HG02852 (cell line): ENCODE measurements around the gene BEND6.
A peak's percentile ranks its signal among the peaks of the same experiment; 100 is the strongest.
"Not testable (repeated sequence)": the region's sequence is repeated elsewhere in the genome, so short reads cannot be mapped to it uniquely, and the experiment has no call there.

Experiments used
- ATAC-seq: cut with Tn5 transposase; IDR thresholded peaks from one replicate; pipeline ENCODE4 v1.9.1; 2021; ENCODE audit warnings: mild to moderate bottlenecking, moderate library complexity; ENCODE audit not compliant: unreplicated experiment

Gene BEND6

GRCh38 chr6:56977192-56977591, 22.3 kb downstream of the BEND6 start:
- no peak for ATAC-seq

DNA sequence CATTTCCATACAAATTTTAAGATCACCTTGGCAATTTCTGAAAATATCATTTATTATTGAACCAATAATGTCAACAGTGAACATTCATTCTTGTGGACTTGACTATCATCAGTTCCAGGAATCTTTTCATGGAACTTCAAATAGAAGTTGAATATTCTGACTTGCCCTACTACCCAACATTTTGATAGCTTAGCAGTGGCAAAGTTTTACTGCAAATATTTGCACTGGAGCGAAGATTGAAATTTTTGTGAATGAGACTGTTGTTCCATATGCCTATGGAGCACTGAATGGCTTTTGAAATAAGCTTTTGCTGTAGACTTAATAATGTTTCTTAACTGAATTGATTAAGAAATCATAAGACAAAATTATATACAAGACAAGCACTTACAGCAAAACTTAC, 23.6 kb downstream of the BEND6 start:
- no peak for ATAC-seq

DNA sequence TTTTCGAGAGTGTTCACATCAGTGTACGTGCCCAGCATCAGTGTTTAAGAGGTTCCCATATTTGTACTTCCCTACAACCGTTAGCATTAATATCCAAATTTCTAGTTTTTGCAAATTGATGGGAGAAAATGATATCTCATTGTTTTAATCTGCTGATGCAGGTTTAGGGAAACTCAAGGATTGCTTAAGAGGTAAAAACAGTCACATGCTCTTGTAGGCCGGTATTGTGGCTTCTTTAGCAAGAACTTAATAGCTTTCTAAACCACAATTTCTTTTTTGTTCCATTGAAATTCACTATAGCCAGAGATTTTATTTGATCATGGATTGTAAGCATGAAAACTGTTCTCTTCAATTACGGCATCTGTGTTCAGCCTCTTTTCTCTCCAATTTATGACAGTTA, 29.5 kb downstream of the BEND6 start:
- no peak for ATAC-seq

- ATAC-seq = no peak
Measured at GRCh38 chr6:56984884-56985283, 30.0 kb downstream of the BEND6 start.

DNA sequence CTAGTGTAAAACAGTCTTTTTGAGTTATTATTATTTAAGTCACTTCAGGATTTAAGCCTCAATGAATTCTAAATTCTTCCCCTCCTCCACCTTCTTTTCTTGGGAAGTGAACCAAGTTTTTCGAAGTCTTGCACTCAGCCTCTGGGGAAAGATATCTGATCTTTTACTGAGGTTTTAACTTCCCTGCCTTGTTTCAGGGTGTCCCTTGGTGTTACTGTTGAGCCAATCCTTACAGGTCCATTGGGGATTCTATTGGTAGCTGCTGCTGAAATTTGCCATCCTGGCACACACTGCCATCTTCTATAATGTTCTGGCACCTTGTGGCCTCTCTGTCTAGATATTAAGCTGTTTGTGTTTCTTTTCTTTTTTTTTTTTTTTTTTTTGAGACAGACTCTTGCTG, 31.7 kb downstream of the BEND6 start:
- no peak for ATAC-seq

GRCh38 chr6:56988145-56988544, 33.2 kb downstream of the BEND6 start:
- no peak for ATAC-seq

GRCh38 chr6:56992036-56992435, 37.1 kb downstream of the BEND6 start:
- ATAC-seq = no peak

- ATAC-seq = no peak
Measured at GRCh38 chr6:56992703-56993102, 37.8 kb downstream of the BEND6 start.

GRCh38 chr6:56995347-56995902, 40.5 kb downstream of the BEND6 start:
- no peak for ATAC-seq

GRCh38 chr6:56996401-56996800, 41.5 kb downstream of the BEND6 start:
- ATAC-seq = no peak

DNA sequence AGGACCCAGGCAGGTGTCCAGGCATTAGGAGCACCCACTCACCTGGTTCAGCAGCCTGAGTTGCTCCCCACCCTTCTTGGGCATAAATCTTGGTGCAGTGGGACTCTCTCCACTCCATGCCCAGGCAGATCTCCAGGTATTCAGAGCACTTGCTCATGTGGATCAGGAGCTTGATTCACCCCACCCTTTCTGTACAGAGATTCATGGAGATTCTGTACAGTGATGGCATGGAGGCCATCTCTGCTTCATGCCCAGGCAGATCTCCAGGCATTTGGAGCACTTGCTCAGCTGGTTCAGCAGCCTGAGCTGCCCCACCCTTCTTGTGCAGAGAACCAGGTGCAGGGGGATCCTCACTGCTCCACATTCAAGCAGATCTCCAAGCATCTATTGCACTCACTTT, 44.1 kb downstream of the BEND6 start:
- ATAC-seq = no peak

- not testable (repeated sequence) for ATAC-seq
Measured at GRCh38 chr6:56999748-57000147, 44.8 kb downstream of the BEND6 start.

DNA sequence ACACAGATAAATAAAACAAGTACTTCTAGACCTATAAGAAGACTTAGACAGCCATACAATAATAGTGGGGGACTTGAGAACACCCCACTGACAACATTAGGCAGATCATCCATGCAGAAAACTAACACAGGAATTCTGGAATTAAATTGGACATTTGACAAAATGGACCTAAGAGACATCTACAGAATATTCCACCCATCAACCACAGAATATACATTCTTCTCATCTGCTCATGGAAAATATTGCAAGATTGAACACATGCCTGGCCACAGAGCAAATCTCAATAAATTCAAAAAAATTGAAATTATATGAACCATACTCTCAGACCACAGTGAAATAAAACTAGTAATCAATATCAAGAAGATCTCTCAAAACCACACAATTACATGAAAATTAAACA, 47.3 kb downstream of the BEND6 start:
- no peak for ATAC-seq

DNA sequence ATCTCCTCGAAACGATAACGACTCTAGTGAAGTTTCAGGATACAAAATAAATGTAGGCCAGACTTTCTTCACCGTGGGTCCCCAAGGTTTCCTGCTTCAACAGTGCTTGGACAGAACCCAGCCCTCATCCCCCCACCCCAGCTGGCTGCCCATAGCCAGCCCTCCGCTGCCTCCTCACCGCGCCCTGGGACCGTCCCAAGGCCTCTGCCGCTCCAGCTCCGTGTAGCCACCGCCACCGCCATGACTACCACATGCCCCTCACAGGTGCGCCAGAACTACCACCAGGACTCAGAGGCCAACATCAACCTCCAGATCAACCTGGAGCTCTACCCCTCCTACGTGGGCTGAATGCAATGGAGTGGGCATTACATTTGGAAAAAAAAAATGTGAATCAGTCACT, 49.4 kb downstream of the BEND6 start:
- no peak for ATAC-seq

GRCh38 chr6:57006101-57006500, 51.2 kb downstream of the BEND6 start:
- no peak for ATAC-seq

- ATAC-seq = not testable (repeated sequence)
Measured at GRCh38 chr6:57008069-57008468, 53.2 kb downstream of the BEND6 start.

DNA sequence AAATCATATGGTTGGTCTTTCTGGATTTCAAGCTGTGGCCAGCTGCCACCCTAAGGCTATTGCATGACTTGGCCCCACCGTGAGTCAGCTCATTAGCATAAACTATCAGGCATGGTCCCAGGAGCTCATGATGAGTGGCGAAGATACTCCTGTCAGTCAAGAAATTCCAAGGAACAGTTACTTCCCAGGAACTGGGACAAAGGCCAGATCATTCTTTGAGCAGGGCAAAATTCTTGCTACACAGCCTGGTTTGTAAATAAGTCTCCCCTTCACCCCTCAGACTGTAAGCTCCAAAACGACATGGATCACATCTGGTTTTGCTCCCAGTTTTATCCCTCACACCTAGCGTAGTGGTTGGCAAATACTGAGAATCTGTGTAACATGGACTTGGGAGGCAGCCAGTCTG, 58.6 kb downstream of the BEND6 start:
- no peak for ATAC-seq

DNA sequence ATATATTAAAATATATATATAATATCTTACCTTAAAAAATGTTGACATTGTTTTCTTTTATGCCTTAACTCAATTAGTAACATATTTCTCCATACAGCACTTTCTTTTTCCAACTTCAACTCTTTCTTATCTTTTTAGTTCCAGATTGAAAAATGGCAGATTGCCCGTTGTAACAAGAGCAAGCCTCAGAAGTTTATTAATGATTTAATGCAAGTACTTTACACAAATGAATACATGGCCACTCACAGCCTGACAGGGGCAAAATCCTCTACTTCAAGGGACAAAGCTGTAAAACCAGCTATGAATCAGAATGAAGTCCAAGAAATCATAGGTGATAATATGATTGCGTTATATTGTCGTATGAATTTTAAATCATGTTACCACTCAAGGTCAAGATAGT, 62.2 kb downstream of the BEND6 start:
- no peak for ATAC-seq

- no peak for ATAC-seq
Measured at GRCh38 chr6:57017841-57018240, 62.9 kb downstream of the BEND6 start.

DNA sequence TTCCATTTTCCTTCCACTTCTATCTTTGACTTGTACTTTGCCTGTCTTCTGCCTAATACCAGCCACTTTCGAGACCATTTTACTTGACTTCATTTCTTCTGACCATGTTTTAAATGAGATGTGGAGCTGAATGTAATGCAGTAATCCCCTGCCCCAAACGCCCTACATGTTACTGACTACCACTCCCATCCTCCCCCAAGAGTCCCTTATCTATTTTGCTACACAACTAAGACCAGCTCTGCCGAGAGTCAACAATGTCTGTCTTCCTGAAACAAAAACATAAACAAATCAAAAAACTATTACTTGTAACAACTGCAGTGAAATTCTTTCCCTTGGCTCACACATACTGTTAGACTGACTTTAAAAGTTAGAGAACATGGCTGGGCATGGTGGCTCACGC, 64.5 kb downstream of the BEND6 start:
- ATAC-seq = no peak

DNA sequence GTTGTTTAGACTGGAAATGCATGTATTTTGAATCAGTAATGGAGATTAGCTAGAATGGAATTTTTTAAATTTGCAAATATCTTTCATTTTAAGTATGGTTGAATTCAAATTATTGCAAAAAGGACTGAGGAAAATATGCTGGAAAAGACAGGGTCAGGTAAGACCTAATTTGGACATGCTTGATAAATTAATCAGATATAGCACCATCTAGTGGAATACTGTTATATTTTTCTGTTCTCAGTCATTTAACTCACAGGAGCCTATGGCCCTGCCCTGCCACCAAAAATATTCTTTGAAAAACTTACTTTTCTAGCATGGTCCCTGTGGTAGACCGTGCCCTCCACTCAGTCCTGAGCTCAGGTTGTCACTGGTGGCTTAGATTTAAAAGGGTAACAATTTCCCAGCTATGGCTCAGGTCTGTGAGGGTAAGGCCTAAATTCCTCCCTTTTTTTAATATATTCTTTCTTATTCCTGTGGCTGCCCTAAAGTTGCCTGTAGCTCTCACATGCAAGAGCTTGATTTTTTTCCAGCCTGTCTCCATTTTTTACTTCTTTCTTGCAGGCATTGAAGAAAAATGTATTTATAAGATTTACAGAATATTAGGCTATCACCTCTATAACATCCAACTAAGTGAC, 66.3 kb downstream of the BEND6 start:
- peak; percentile 89 for ATAC-seq

- no peak for ATAC-seq
Measured at GRCh38 chr6:57024321-57024720, 69.4 kb downstream of the BEND6 start.

DNA sequence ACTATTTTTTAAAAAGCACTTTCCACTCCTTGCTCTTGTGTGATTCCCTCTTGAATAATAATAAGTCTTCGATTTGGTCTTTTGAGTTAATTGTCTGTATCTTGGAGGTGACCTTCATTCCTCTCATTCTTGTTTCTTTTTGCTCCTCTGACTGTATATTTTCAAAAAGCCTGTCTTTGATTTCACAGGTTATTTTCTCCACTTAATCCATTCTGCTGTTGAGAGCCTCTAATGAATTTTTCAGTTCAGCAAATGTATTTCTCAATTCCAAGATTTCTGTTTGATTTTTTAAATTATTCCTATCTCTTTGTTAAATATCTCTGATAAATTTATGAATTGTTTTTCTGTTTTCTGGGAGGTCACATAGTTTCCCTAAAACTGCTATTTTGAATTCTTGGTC, 69.9 kb downstream of the BEND6 start:
- ATAC-seq = no peak
